HepG2 (cell line): ENCODE data around the gene CCND1. TPM values are rescaled to one million over a fixed set of nuclear protein-coding genes. Genes with fewer than 3 reads are reported as not detected.

ENCODE experiments used
- ATF1 ChIP-seq: IDR thresholded peaks from 2 replicates; pipeline ENCODE4 v1.6.1; 2016; ENCODE audit warnings: mild to moderate bottlenecking, control low read depth
- CENPBD1 ChIP-seq: sonication (generic); formaldehyde crosslinking; IDR thresholded peaks from 2 replicates; pipeline ENCODE4 v1.8.0; 2022; ENCODE audit warnings: missing genetic modification reagents, low read depth, mild to moderate bottlenecking, borderline replicate concordance
- ESRRA ChIP-seq: sonication (generic); formaldehyde crosslinking; IDR thresholded peaks from 2 replicates; pipeline ENCODE4 v1.5.1; 2020; ENCODE audit warnings: mild to moderate bottlenecking, low read depth, missing genetic modification reagents
- HMGA1 ChIP-seq: sonication (generic); formaldehyde crosslinking; conservative IDR thresholded peaks from 2 replicates; pipeline ENCODE4 v1.4.0; 2020; ENCODE audit warnings: missing genetic modification reagents
- HNRNPK ChIP-seq: fragments of 200-400 bp; formaldehyde crosslinking; IDR thresholded peaks from 2 replicates; pipeline ENCODE4 v1.6.1; 2018; ENCODE audit warnings: low read length, low read depth, moderate library complexity, mild to moderate bottlenecking; ENCODE audit not compliant: poor library complexity, severe bottlenecking
- PHF21A ChIP-seq: sonication (generic); formaldehyde crosslinking; IDR thresholded peaks from 2 replicates; pipeline ENCODE4 v1.5.0; 2020; ENCODE audit warnings: mild to moderate bottlenecking, missing genetic modification reagents
- RFXAP ChIP-seq: sonication (generic); formaldehyde crosslinking; IDR thresholded peaks from 2 replicates; pipeline ENCODE4 v1.4.0; 2020; ENCODE audit warnings: missing genetic modification reagents, borderline replicate concordance
- SETDB1 ChIP-seq: sonication (generic); formaldehyde crosslinking; IDR thresholded peaks from 2 replicates; pipeline ENCODE4 v1.5.1; 2020; ENCODE audit warnings: missing genetic modification reagents, mild to moderate bottlenecking, borderline replicate concordance
- SNAPC2 ChIP-seq: sonication (generic); formaldehyde crosslinking; IDR thresholded peaks from 2 replicates; pipeline ENCODE4 v1.8.1; 2022; ENCODE audit warnings: mild to moderate bottlenecking, missing genetic modification reagents
- TIGD3 ChIP-seq: sonication (generic); formaldehyde crosslinking; IDR thresholded peaks from 2 replicates; pipeline ENCODE4 v1.5.1; 2020; ENCODE audit warnings: mild to moderate bottlenecking, missing genetic modification reagents, borderline replicate concordance
- ZBTB49 ChIP-seq: sonication (generic); formaldehyde crosslinking; IDR thresholded peaks from 2 replicates; pipeline ENCODE4 v1.4.0; 2020; ENCODE audit warnings: missing genetic modification reagents, borderline replicate concordance
- ZNF205 ChIP-seq: IDR thresholded peaks from 2 replicates; pipeline ENCODE4 v1.6.1; 2018; ENCODE audit warnings: missing biosample characterization, missing genetic modification reagents
- ZNF292 ChIP-seq: sonication (generic); formaldehyde crosslinking; IDR thresholded peaks from 2 replicates; pipeline ENCODE4 v1.8.1; 2022; ENCODE audit warnings: mild to moderate bottlenecking, low read depth, missing genetic modification reagents, borderline replicate concordance
- ZNF501 ChIP-seq: sonication (generic); formaldehyde crosslinking; IDR thresholded peaks from 2 replicates; pipeline ENCODE4 v1.5.1; 2020; ENCODE audit warnings: mild to moderate bottlenecking, moderate library complexity, missing genetic modification reagents
- ZNF556 ChIP-seq: sonication (generic); formaldehyde crosslinking; IDR thresholded peaks from 2 replicates; pipeline ENCODE4 v1.4.0; 2020; ENCODE audit warnings: mild to moderate bottlenecking, missing genetic modification reagents, borderline replicate concordance
- ZNF558 ChIP-seq: sonication (generic); formaldehyde crosslinking; IDR thresholded peaks from 2 replicates; pipeline ENCODE4 v1.9.0; 2022; ENCODE audit warnings: mild to moderate bottlenecking, missing genetic modification reagents, borderline replicate concordance
- ZNF761 ChIP-seq: sonication (generic); formaldehyde crosslinking; conservative IDR thresholded peaks from 2 replicates; pipeline ENCODE4 v1.4.0; 2020; ENCODE audit warnings: mild to moderate bottlenecking, missing genetic modification reagents
- ZNF772 ChIP-seq: sonication (generic); formaldehyde crosslinking; IDR thresholded peaks from 2 replicates; pipeline ENCODE4 v1.5.0; 2020; ENCODE audit warnings: mild to moderate bottlenecking, missing genetic modification reagents
- ZSCAN21 ChIP-seq: sonication (generic); formaldehyde crosslinking; IDR thresholded peaks from 2 replicates; pipeline ENCODE4 v1.8.0; 2022; ENCODE audit warnings: mild to moderate bottlenecking, missing genetic modification reagents, moderate library complexity, borderline replicate concordance
- polyA plus RNA-seq, 8 experiments: library from polyadenylated mRNA; depleted of rRNA in 3 of 8; stranded (reverse) in 7 of 8; unstranded in 1 of 8; fragments of >200 nt; fragmentation: Illumina TruSeq in 4 of 8; extraction: Trizol in 4 of 8; gene quantifications; 2 replicates each; pipeline versions ENCODE4 v1.2.1 to v1.2.3, GENCODE V29; 2011 to 2016; ENCODE audit warnings: low read depth in 4 of 8, missing spikeins in 1 of 8, mixed read lengths in 1 of 8; ENCODE audit not compliant: insufficient read depth in 1 of 8
- total RNA-seq, 5 experiments: library from RNA; depleted of rRNA; stranded (reverse); fragments of >200 nt; fragmentation: Illumina TruSeq; extraction: Trizol; gene quantifications; 2 replicates each; pipeline ENCODE4 v1.2.3, GENCODE V29; 2016; ENCODE audit warnings: low read depth in 1 of 5
- TF ChIP-seq, protein P1 (sequence below): sonication (generic); formaldehyde crosslinking; IDR thresholded peaks from 2 replicates; pipeline ENCODE4 v1.8.0; 2022; ENCODE audit warnings: mild to moderate bottlenecking, missing genetic modification reagents, moderate library complexity
- TF ChIP-seq, protein P2 (sequence below): sonication (generic); formaldehyde crosslinking; IDR thresholded peaks from 2 replicates; pipeline ENCODE4 v1.8.0; 2022; ENCODE audit warnings: missing genetic modification reagents, mild to moderate bottlenecking, moderate library complexity, borderline replicate concordance

CCND1 gene
- total and polyA plus RNA-seq, 2 of the 13 experiments (the other 11 are each of a cell fraction or from before 2014, with no cell fraction given), result 107 to 136 TPM

DNA sequence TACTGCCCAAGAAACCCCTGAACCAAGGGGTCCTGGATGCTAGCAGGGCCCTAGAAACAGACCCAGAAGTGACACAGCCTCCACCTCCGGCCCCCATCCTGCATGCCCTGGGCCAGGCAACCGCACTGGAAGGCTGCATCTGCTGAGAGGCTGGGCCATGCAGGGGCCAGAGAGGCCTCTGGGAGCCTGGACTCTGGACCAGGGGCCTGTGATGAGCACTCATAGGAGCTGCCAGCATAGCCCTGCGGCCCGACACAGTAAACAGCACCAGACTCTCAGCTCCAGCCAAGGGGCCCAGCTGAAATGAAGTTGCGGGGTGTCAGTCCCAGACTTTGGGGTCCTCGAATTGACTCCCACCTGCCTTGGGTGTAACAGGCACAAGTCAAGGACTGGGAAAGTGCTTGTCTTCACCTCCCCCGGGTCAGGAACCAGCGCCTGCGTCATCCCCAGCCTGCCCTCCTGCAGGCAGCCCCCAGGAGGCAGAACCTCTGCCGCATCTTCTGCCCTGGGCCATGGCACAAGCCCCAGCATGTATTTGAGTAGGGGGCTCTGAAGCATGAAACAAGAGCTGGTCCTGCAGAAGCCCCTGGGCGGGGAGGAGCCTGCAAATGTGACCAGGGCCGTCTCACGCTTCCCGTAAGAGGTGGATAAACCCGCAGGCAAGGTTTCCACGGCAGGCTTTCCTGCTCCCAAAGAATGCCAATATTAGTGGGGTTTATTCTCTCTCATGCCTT, 25.2 kb upstream of the CCND1 start (continued):
- TF ChIP-seq ZBTB49 (CRISPR knock-in tag), result no peak
- TF ChIP-seq, protein P1, sequence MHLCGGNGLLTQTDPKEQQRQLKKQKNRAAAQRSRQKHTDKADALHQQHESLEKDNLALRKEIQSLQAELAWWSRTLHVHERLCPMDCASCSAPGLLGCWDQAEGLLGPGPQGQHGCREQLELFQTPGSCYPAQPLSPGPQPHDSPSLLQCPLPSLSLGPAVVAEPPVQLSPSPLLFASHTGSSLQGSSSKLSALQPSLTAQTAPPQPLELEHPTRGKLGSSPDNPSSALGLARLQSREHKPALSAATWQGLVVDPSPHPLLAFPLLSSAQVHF, result no peak
- TF ChIP-seq HMGA1 (CRISPR knock-in tag), result no peak
- TF ChIP-seq, protein P2, sequence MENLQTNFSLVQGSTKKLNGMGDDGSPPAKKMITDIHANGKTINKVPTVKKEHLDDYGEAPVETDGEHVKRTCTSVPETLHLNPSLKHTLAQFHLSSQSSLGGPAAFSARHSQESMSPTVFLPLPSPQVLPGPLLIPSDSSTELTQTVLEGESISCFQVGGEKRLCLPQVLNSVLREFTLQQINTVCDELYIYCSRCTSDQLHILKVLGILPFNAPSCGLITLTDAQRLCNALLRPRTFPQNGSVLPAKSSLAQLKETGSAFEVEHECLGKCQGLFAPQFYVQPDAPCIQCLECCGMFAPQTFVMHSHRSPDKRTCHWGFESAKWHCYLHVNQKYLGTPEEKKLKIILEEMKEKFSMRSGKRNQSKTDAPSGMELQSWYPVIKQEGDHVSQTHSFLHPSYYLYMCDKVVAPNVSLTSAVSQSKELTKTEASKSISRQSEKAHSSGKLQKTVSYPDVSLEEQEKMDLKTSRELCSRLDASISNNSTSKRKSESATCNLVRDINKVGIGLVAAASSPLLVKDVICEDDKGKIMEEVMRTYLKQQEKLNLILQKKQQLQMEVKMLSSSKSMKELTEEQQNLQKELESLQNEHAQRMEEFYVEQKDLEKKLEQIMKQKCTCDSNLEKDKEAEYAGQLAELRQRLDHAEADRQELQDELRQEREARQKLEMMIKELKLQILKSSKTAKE, result no peak
- 0 out of 2 replicates have a peak, but pooled peaks have one; percentile 31 for TF ChIP-seq ZNF205 (CRISPR knock-in tag)
- peak; percentile 75; the same call in 1 of the 2 replicates for TF ChIP-seq RFXAP (CRISPR knock-in tag)
- TF ChIP-seq ZSCAN21 (CRISPR knock-in tag), result peak; percentile 82; the same call in 1 of the 2 replicates
- peak; percentile 87; the same call in 1 of the 2 replicates for TF ChIP-seq PHF21A
- no peak for TF ChIP-seq TIGD3 (CRISPR knock-in tag)
- no peak for TF ChIP-seq SETDB1 (CRISPR knock-in tag)
- TF ChIP-seq ZNF556 (CRISPR knock-in tag), result peak; percentile 52; the same call in 1 of the 2 replicates
- TF ChIP-seq ZNF292, result peak; percentile 93
- no peak for TF ChIP-seq ATF1
- no peak for TF ChIP-seq CENPBD1 (CRISPR knock-in tag)
- no peak for TF ChIP-seq SNAPC2 (CRISPR knock-in tag)
- no peak for TF ChIP-seq HNRNPK
- TF ChIP-seq ZNF772 (CRISPR knock-in tag), result peak; percentile 59; the same call in 1 of the 2 replicates
- peak; percentile 63 for TF ChIP-seq ZNF501 (CRISPR knock-in tag)
- TF ChIP-seq ZNF558 (CRISPR knock-in tag), result no peak
- 0 out of 2 replicates have a peak, but pooled peaks have one; percentile 56 for TF ChIP-seq ZNF761 (CRISPR knock-in tag)
- peak; percentile 35; the same call in 1 of the 2 replicates for TF ChIP-seq ESRRA (CRISPR knock-in tag)
